ENCODE results near the gene LSM12.

LSM12 gene

DNA sequence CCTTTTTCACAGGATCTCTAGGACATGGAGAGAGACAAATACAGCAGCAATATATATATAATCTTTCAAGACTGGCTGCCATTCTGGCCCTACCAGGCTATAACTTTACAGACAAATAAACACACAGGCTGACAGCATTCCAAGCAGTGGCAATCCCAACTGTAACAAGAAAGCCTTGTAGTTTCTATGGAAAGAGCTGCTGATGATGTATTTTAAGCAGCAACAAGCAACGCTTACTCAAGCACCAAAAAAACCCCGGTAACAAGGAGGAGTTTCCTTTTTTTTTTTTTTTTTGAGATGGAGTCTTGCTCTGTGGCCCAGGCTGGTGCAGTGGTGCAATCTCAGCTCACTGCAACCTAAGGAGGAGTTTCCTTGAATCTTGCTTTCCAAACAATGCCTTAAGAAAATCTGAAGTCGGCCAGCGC lies 23.2 kb downstream of the LSM12 start:
- Histone ChIP-seq H3K9me3 (replicated peaks; ENCODE audit: insufficient read depth, low read length) (no peaks in the 10 kb centered on the region), H4K20me1 (ENCODE audit: insufficient read depth, low read length) (no peaks in the 10 kb centered on the region; the same call in 1 of the 2 replicates), H3K4me1 (ENCODE audit: low read length) (no peaks in the 10 kb centered on the region), H3K4me3 (ENCODE audit: low read length) (no peak overlapping the region), H3K79me2 (ENCODE audit: low read length) (peaks cover 76% of the 10 kb centered on the region), H3K9me2 (replicated peaks; ENCODE audit: insufficient read depth, low read length) (no peaks in the 10 kb centered on the region), H3K27ac (ENCODE audit: low read length) (no peak overlapping the region), H2AFZ (ENCODE audit: low read length) (no peak overlapping the region), H3K9ac (ENCODE audit: low read length) (no peak overlapping the region), H3K4me2 (ENCODE audit: low read depth, low read length) (no peak overlapping the region), H3K27me3 (replicated peaks; ENCODE audit: insufficient read depth, low read length) (no peaks in the 10 kb centered on the region), H3K36me3 (replicated peaks; ENCODE audit: insufficient read depth, low read length) (0 out of 2 replicates have a peak, but pooled peaks cover 3% of the 10 kb centered on the region), H3F3A (ENCODE audit: insufficient read depth, low read length) (no peaks in the 10 kb centered on the region; the same call in 1 of the 2 replicates)
- TF ChIP-seq EZH2 (optimal IDR thresholded peaks at IDR 0.05; ENCODE audit: low read depth, low read length) (no peak), EZH2phosphoT487 (IDR thresholded peaks at IDR 0.05; ENCODE audit: low read length) (no peak), CTCF (IDR thresholded peaks at IDR 0.05; ENCODE audit: low read length) (no peak)
- DNase-seq, result no peak

GRCh38 chr17:44039829-44040635 lies 26.4 kb downstream of the LSM12 start:
- no peak overlapping the region for H3K27ac ChIP-seq (ENCODE audit: low read length)
- no peaks in the 10 kb centered on the region for H3K9me2 ChIP-seq (replicated peaks; ENCODE audit: insufficient read depth, low read length)
- TF ChIP-seq EZH2 (optimal IDR thresholded peaks at IDR 0.05; ENCODE audit: low read depth, low read length) (no peak), EZH2phosphoT487 (IDR thresholded peaks at IDR 0.05; ENCODE audit: low read length) (no peak), CTCF (IDR thresholded peaks at IDR 0.05; ENCODE audit: low read length) (no peak)
- no peaks in the 10 kb centered on the region for H3K4me1 ChIP-seq (ENCODE audit: low read length)
- no peaks in the 10 kb centered on the region; the same call in 1 of the 2 replicates for H4K20me1 ChIP-seq (ENCODE audit: insufficient read depth, low read length)
- H3K9me3 ChIP-seq (replicated peaks; ENCODE audit: insufficient read depth, low read length), result no peaks in the 10 kb centered on the region
- H3K4me3 ChIP-seq (ENCODE audit: low read length), result no peak overlapping the region
- no peak overlapping the region for H2AFZ ChIP-seq (ENCODE audit: low read length)
- H3K4me2 ChIP-seq (ENCODE audit: low read depth, low read length), result no peak overlapping the region
- no peaks in the 10 kb centered on the region for H3K27me3 ChIP-seq (replicated peaks; ENCODE audit: insufficient read depth, low read length)
- H3K36me3 ChIP-seq (replicated peaks; ENCODE audit: insufficient read depth, low read length), result 0 out of 2 replicates have a peak, but pooled peaks cover 3% of the 10 kb centered on the region
- no peaks in the 10 kb centered on the region; the same call in 1 of the 2 replicates for H3F3A ChIP-seq (ENCODE audit: insufficient read depth, low read length)
- no peak for DNase-seq
- no peak overlapping the region for H3K9ac ChIP-seq (ENCODE audit: low read length)
- H3K79me2 ChIP-seq (ENCODE audit: low read length), result peaks cover 58% of the 10 kb centered on the region

GRCh38 chr17:44038604-44039011 lies 27.9 kb downstream of the LSM12 start:
- Histone ChIP-seq H3F3A (ENCODE audit: insufficient read depth, low read length) (no peaks in the 10 kb centered on the region; the same call in 1 of the 2 replicates), H3K9me3 (replicated peaks; ENCODE audit: insufficient read depth, low read length) (no peaks in the 10 kb centered on the region), H3K36me3 (replicated peaks; ENCODE audit: insufficient read depth, low read length) (0 out of 2 replicates have a peak, but pooled peaks cover 3% of the 10 kb centered on the region), H3K27ac (ENCODE audit: low read length) (no peak overlapping the region), H3K4me2 (ENCODE audit: low read depth, low read length) (no peak overlapping the region), H3K4me1 (ENCODE audit: low read length) (no peaks in the 10 kb centered on the region), H3K9ac (ENCODE audit: low read length) (no peak overlapping the region), H3K79me2 (ENCODE audit: low read length) (peaks cover 45% of the 10 kb centered on the region), H2AFZ (ENCODE audit: low read length) (no peak overlapping the region), H3K27me3 (replicated peaks; ENCODE audit: insufficient read depth, low read length) (no peaks in the 10 kb centered on the region), H3K4me3 (ENCODE audit: low read length) (no peak overlapping the region), H4K20me1 (ENCODE audit: insufficient read depth, low read length) (no peaks in the 10 kb centered on the region; the same call in 1 of the 2 replicates), H3K9me2 (replicated peaks; ENCODE audit: insufficient read depth, low read length) (no peaks in the 10 kb centered on the region)
- TF ChIP-seq EZH2phosphoT487 (IDR thresholded peaks at IDR 0.05; ENCODE audit: low read length), result no peak
- TF ChIP-seq EZH2 (optimal IDR thresholded peaks at IDR 0.05; ENCODE audit: low read depth, low read length), result no peak
- no peak for TF ChIP-seq CTCF (IDR thresholded peaks at IDR 0.05; ENCODE audit: low read length)
- DNase-seq, result no peak
